ENCODE results near the gene RIPOR3. TPM values are rescaled to one million over a fixed set of nuclear protein-coding genes. Genes with fewer than 3 reads are reported as not detected.

Gene RIPOR3
- total RNA-seq: 2.3 TPM

GRCh38 chr20:50690650-50691572 is at the start of gene RIPOR3:
Gene RIPOR3 (minus strand): TSS chr20:50691542. CDS start chr20:50691128, 414 bp downstream.

GRCh38 chr20:50731055-50731929 is 40.0 kb upstream of the RIPOR3 start, which contains the start of gene PARD6B:
Gene PARD6B (plus strand): TSS chr20:50731580. CDS start chr20:50731787, 207 bp downstream.

Small RNAs within 50 kb of the gene (small RNA-seq; reads per million reads assigned to genes)
- gene MIR1302-5: not detected
- gene MIR645: not detected
- not detected for gene RF00019

Other genes starting within 250 kb of the RIPOR3 start
- 16.4 TPM for gene PTPN1, start 181.2 kb downstream of the RIPOR3 start, total RNA-seq
- 21.0 TPM for gene PARD6B, start 40.0 kb upstream of the RIPOR3 start, total RNA-seq
- 17.8 TPM for gene BCAS4, start 103.5 kb upstream of the RIPOR3 start, total RNA-seq
- gene ADNP, start 239.9 kb upstream of the RIPOR3 start, total RNA-seq: 67.8 TPM